GM06990 (cell line): Measurements from ENCODE around the gene TEX101.
"Not testable (repeated sequence)": the region's sequence is repeated elsewhere in the genome, so short reads cannot be mapped to it uniquely, and the experiment has no call there.

Source experiments
- DNase-seq: peaks from one replicate; pipeline ENCODE4 v3.0.0-alpha.2; 2011; ENCODE audit not compliant: insufficient read length; ENCODE audit errors: extremely low read depth
- H3K27me3 ChIP-seq: replicated peaks from 2 replicates; pipeline ENCODE4 v1.6.0; 2011; ENCODE audit warnings: low read length; ENCODE audit not compliant: control insufficient read depth, insufficient read depth
- H3K36me3 ChIP-seq: 2 replicates; pipeline ENCODE4 v1.5.1; 2011; ENCODE audit warnings: low read length; ENCODE audit not compliant: control insufficient read depth, insufficient read depth
- H3K4me3 ChIP-seq: replicated peaks from 2 replicates; pipeline ENCODE4 v1.5.1; 2011; ENCODE audit warnings: low read depth, mild to moderate bottlenecking, control low read depth, low read length
- CTCF ChIP-seq: IDR thresholded peaks from 2 replicates; pipeline ENCODE4 v1.5.1; 2011; ENCODE audit warnings: low read length, control low read depth, mild to moderate bottlenecking, inconsistent platforms; ENCODE audit not compliant: insufficient read depth, poor library complexity, severe bottlenecking

TEX101 gene

GRCh38 chr19:43433689-43434088 is 19.0 kb downstream of the TEX101 start:
- H3K4me3 ChIP-seq, result no peak overlapping the region
- H3K36me3 ChIP-seq, result no peaks in the 10 kb centered on the region
- DNase-seq, result no peak
- no peak for TF ChIP-seq CTCF
- H3K27me3 ChIP-seq, result no peaks in the 10 kb centered on the region

DNA sequence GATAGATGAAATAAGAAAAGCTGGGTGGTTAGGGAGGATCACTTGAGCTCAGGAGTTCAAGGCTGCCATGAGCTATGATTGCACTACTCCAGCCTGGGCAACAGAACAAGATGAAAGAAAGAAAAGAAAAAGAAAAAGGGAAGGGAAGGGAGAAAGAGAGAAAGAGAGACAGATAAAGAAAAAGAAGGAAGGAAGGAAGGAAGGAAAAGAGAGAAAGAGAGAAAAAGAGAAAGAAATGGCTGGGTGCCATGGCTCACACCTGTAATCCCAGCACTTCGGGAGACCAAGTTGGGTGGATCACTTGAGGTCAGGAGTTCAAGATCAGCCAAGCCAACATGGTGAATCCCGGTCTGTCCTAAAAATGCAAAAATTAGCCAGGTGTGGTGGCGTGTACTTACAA is 21.1 kb downstream of the TEX101 start:
- DNase-seq, result no peak
- no peaks in the 10 kb centered on the region for H3K36me3 ChIP-seq
- H3K27me3 ChIP-seq, result no peaks in the 10 kb centered on the region
- TF ChIP-seq CTCF, result no peak
- H3K4me3 ChIP-seq, result no peak overlapping the region

DNA sequence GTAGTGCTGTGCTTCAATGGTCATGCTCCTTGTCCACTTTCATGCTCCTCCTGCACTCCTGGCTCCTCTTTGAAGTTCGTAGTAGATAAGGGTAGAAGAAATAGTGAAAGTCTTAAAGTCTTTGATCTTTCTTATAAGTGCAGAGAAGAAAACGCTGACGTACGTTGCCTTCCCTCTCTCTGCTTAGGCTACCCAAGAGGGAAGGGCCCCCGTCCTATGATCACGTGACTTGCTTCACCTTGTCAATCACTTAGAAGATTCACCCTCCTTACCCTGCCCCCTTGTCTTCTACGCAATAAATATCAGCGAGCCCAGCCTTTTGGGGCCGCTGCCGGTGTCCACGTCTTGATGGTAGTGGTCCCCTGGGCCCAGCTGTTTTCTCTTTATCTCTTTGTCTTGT is 22.6 kb downstream of the TEX101 start:
- not testable (repeated sequence) for DNase-seq, H3K36me3 ChIP-seq, H3K4me3 ChIP-seq, H3K27me3 ChIP-seq

DNA sequence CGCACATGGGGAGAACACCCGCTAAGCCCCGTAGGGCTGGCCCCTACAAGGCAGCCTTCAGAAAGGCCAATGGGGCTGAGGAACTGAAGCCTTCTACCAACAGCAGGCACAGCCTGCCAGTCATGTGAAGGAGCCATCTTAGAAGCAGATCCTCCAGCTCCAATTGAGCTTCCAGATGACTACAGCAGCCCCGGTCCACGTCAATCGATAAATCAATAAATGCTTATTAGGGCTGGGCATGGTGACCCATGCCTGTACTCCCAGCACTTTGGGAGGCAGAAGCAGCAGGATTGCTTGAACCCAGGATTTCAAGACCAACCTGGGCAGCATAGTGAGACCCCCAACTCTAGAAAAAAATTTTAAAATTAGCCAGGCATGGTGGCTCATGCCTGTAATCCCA is 23.0 kb downstream of the TEX101 start:
- DNase-seq, result no peak
- no peak for TF ChIP-seq CTCF
- Histone ChIP-seq H3K27me3 (no peaks in the 10 kb centered on the region), H3K4me3 (no peak overlapping the region), H3K36me3 (no peaks in the 10 kb centered on the region)

GRCh38 chr19:43438291-43439031 is 23.8 kb downstream of the TEX101 start:
- Histone ChIP-seq H3K4me3 (no peak overlapping the region), H3K27me3 (no peaks in the 10 kb centered on the region), H3K36me3 (no peaks in the 10 kb centered on the region)
- no peak for TF ChIP-seq CTCF
- DNase-seq, result no peak

GRCh38 chr19:43439032-43439708 is 24.5 kb downstream of the TEX101 start:
- DNase-seq, result peak; percentile 16
- Histone ChIP-seq H3K4me3 (no peak overlapping the region), H3K27me3 (no peaks in the 10 kb centered on the region), H3K36me3 (no peaks in the 10 kb centered on the region)
- no peak for TF ChIP-seq CTCF
